A549 (cell line): ENCODE measurements around the gene BCAS3.

Experiments
- CEBPB ChIP-seq, 2 experiments: fragments of >200 bp in 1 of 2; sonication (Bioruptor Twin) in 1 of 2; formaldehyde crosslinking in 1 of 2; IDR thresholded peaks; 2 replicates each; pipeline ENCODE4 v1.6.1; 2012 to 2016
- CTCF ChIP-seq: fragments of >200 bp; sonication (Bioruptor Twin); formaldehyde crosslinking; IDR thresholded peaks from 3 replicates; pipeline ENCODE4 v1.5.1; 2016
- E2F6 ChIP-seq: IDR thresholded peaks from 2 replicates; pipeline ENCODE4 v1.6.1; 2012; ENCODE audit warnings: low read depth, borderline replicate concordance
- ESRRA ChIP-seq: fragments of 150-350 bp; IDR thresholded peaks from 2 replicates; pipeline ENCODE4 v1.6.1; 2014; ENCODE audit warnings: mild to moderate bottlenecking, low read length, borderline replicate concordance
- JUNB ChIP-seq: fragments of >200 bp; sonication (Bioruptor Twin); formaldehyde crosslinking; IDR thresholded peaks from 2 replicates; pipeline ENCODE4 v1.6.1; 2016
- KDM1A ChIP-seq: fragments of 200-600 bp; sonication (generic); IDR thresholded peaks from 2 replicates; pipeline ENCODE4 v1.6.1; 2016; ENCODE audit warnings: low read depth, mild to moderate bottlenecking
- MAZ ChIP-seq: fragments of 150-350 bp; IDR thresholded peaks from 2 replicates; pipeline ENCODE4 v1.6.1; 2014; ENCODE audit warnings: antibody characterized with exemption, low read depth, low read length, borderline replicate concordance
- NR3C1 ChIP-seq: fragments of >200 bp; sonication (Bioruptor Twin); formaldehyde crosslinking; IDR thresholded peaks from 3 replicates; pipeline ENCODE4 v1.6.1; 2017
- PBX3 ChIP-seq: IDR thresholded peaks from 2 replicates; pipeline ENCODE4 v1.6.1; 2012
- POLR2A ChIP-seq: IDR thresholded peaks from 2 replicates; pipeline ENCODE4 v1.6.1; 2012; ENCODE audit warnings: mild to moderate bottlenecking, low read length
- RCOR1 ChIP-seq: fragments of 150-350 bp; IDR thresholded peaks from 2 replicates; pipeline ENCODE4 v1.6.1; 2014; ENCODE audit warnings: antibody characterized with exemption, low read length, low read depth
- SREBF2 ChIP-seq: fragments of 450-650 bp; IDR thresholded peaks from 2 replicates; pipeline ENCODE4 v1.6.1; 2014; ENCODE audit warnings: mild to moderate bottlenecking, moderate library complexity
- ZFP36 ChIP-seq: fragments of 450-650 bp; IDR thresholded peaks from 2 replicates; pipeline ENCODE4 v1.6.1; 2014; ENCODE audit warnings: borderline replicate concordance; ENCODE audit not compliant: partially characterized antibody

- no peak for TF ChIP-seq CTCF
- TF ChIP-seq POLR2A = no peak
- no peak for TF ChIP-seq E2F6
- no peak for TF ChIP-seq NR3C1
- no peak for TF ChIP-seq ZFP36
- no peak for TF ChIP-seq ESRRA
- no peak for TF ChIP-seq PBX3
- no peak for TF ChIP-seq CEBPB (IDR thresholded peaks at IDR 0.05)
- no peak for TF ChIP-seq MAZ
- no peak for TF ChIP-seq SREBF2
- TF ChIP-seq RCOR1 = no peak
- no peak for TF ChIP-seq KDM1A
- TF ChIP-seq JUNB = no peak
Observed at GRCh38 chr17:61091096-61091495, 413.4 kb downstream of the BCAS3 start.
